MM.1S (cell line): ENCODE data around the gene HIVEP1.

ENCODE experiments used
- EZH2 ChIP-seq: fragments of 300-600 bp; sonication (generic); optimal IDR thresholded peaks from 2 replicates; pipeline ENCODE3; 2017; ENCODE audit warnings: low read depth, mild to moderate bottlenecking, antibody characterized with exemption, low read length, mixed read lengths
- TF ChIP-seq, protein P1 (sequence below): fragments of 300-600 bp; sonication (generic); IDR thresholded peaks from 2 replicates; pipeline ENCODE4 v1.5.1; 2016; ENCODE audit warnings: antibody characterized with exemption, low read length, mixed read lengths

GRCh38 chr6:12017263-12017662 is 5.2 kb downstream of the HIVEP1 start:
- TF ChIP-seq, protein P1, sequence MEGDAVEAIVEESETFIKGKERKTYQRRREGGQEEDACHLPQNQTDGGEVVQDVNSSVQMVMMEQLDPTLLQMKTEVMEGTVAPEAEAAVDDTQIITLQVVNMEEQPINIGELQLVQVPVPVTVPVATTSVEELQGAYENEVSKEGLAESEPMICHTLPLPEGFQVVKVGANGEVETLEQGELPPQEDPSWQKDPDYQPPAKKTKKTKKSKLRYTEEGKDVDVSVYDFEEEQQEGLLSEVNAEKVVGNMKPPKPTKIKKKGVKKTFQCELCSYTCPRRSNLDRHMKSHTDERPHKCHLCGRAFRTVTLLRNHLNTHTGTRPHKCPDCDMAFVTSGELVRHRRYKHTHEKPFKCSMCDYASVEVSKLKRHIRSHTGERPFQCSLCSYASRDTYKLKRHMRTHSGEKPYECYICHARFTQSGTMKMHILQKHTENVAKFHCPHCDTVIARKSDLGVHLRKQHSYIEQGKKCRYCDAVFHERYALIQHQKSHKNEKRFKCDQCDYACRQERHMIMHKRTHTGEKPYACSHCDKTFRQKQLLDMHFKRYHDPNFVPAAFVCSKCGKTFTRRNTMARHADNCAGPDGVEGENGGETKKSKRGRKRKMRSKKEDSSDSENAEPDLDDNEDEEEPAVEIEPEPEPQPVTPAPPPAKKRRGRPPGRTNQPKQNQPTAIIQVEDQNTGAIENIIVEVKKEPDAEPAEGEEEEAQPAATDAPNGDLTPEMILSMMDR = no peak
- TF ChIP-seq EZH2 = no peak
